Suprapubic skin (tissue), 4 donors: Measurements from ENCODE around the gene FKBP7.

Experiments used
- CTCF ChIP-seq, 2 donors: fragments of 200-600 bp in 1 of 2; fragments of 450-650 bp in 1 of 2; sonication (generic) in 1 of 2; IDR thresholded peaks; one replicate each; pipeline ENCODE4 v1.5.1; 2016 to 2019; ENCODE audit warnings: antibody characterized with exemption in 2 of 2, mild to moderate bottlenecking in 1 of 2, moderate library complexity in 1 of 2
- EP300 ChIP-seq: sonication (generic); formaldehyde crosslinking; IDR thresholded peaks from one replicate; pipeline ENCODE4 v1.6.1; 2017; ENCODE audit warnings: antibody characterized with exemption
- POLR2A ChIP-seq, 2 donors: fragments of 450-650 bp; IDR thresholded peaks; one replicate each; pipeline ENCODE4 v1.6.1; 2017; ENCODE audit warnings: antibody characterized with exemption in 2 of 2, mild to moderate bottlenecking in 2 of 2, moderate library complexity in 2 of 2
- POLR2AphosphoS5 ChIP-seq, 3 donors: sonication (generic); formaldehyde crosslinking; IDR thresholded peaks; one replicate each; pipeline ENCODE4 v1.6.1; 2017; ENCODE audit warnings: antibody characterized with exemption in 3 of 3

- TF ChIP-seq CTCF (IDR thresholded peaks at IDR 0.05) (no peak), POLR2A (IDR thresholded peaks at IDR 0.05) (no peak), EP300 (no peak), POLR2AphosphoS5 (IDR thresholded peaks at IDR 0.05) (no peak)
Observed at GRCh38 chr2:178450524-178450773, 28.0 kb downstream of the FKBP7 start.
